ENCODE data around the gene USP5.

DNA sequence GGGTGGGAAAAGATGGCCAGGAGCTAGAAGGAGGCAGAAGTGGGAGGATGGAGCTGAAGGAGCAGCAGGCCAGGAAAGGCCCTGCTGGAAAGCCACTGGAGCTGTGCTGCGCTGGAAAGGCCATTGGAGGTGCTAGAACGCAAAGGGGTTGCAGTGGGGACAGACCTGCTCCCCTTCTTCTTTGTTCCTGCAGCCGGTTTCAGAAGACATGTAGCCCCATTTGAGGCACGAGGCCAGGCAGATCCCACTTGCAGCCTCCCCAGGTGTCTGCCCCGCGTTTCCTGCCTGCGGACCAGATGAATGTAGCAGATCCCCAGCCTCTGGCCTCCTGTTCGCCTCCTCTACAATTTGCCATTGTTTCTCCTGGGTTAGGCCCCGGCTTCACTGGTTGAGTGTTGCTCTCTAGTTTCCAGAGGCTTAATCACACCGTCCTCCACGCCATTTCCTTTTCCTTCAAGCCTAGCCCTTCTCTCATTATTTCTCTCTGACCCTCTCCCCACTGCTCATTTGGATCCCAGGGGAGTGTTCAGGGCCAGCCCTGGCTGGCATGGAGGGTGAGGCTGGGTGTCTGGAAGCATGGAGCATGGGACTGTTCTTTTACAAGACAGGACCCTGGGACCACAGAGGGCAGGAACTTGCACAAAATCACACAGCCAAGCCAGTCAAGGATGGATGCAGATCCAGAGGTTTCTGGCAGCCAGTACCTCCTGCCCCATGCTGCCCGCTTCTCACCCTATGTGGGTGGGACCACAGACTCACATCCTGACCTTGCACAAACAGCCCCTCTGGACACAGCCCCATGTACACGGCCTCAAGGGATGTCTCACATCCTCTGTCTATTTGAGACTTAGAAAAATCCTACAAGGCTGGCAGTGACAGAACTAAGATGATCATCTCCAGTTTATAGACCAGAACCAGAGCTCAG is 32.6 kb upstream of the USP5 start:
- TF ChIP-seq EZH2 (IDR thresholded peaks at IDR 0.05; ENCODE audit: borderline replicate concordance, insufficient read depth, low read depth, low read length, poor library complexity, severe bottlenecking) (no peak), CTCF (IDR thresholded peaks at IDR 0.05) (no peak)

All from B cell (primary cell).